Erythroblast (primary cell): ENCODE data around the gene DYNLT2.

ENCODE experiments used
- GATA1 ChIP-seq: IDR thresholded peaks from 2 replicates; pipeline ENCODE4 v1.6.1; 2011; ENCODE audit warnings: low read depth, mild to moderate bottlenecking, control low read depth, low read length, moderate library complexity
- POLR2A ChIP-seq: IDR thresholded peaks from 2 replicates; pipeline ENCODE4 v1.6.1; 2011; ENCODE audit warnings: mild to moderate bottlenecking, low read length

GRCh38 chr6:169729961-169730360, 21.4 kb downstream of the DYNLT2 start:
- TF ChIP-seq POLR2A, result no peak
- no peak for TF ChIP-seq GATA1
